ENCODE data around the gene LRG1. TPM values are rescaled to one million over a fixed set of nuclear protein-coding genes. Genes with fewer than 3 reads are reported as not detected.

Gene LRG1
- polyA plus RNA-seq, 1 donor from 2014 or later = not detected

- Histone ChIP-seq H3K9ac (ENCODE audit: low read length) (no peak overlapping the region), H3K4me2 (ENCODE audit: low read length) (no peak overlapping the region), H4K20me1 (ENCODE audit: insufficient read depth) (peaks cover 6% of the 10 kb centered on the region), H3F3A (ENCODE audit: insufficient read depth, low read length, poor library complexity, severe bottlenecking) (no peaks in the 10 kb centered on the region), H3K9me2 (ENCODE audit: insufficient read depth, low read length) (no peaks in the 10 kb centered on the region), H3K27ac (ENCODE audit: low read length) (no peak overlapping the region), H3K36me3 (ENCODE audit: insufficient read depth, low read length) (no peaks in the 10 kb centered on the region), H3K4me3 (ENCODE audit: low read length) (no peak overlapping the region), H3K27me3 (ENCODE audit: insufficient read depth, low read depth, low read length) (no peaks in the 10 kb centered on the region), H2AFZ (ENCODE audit: low read depth, low read length) (no peak overlapping the region), H3K9me3 (ENCODE audit: low read length) (no peaks in the 10 kb centered on the region), H3K79me2 (replicated peaks; ENCODE audit: insufficient read depth, low read length) (no peaks in the 10 kb centered on the region)
- TF ChIP-seq CTCF (IDR thresholded peaks at IDR 0.05; ENCODE audit: poor library complexity, severe bottlenecking) (no peak), REST (IDR thresholded peaks at IDR 0.05; ENCODE audit: borderline replicate concordance) (no peak), RAD21 (conservative IDR thresholded peaks at IDR 0.05) (no peak), SMC3 (conservative IDR thresholded peaks at IDR 0.05; ENCODE audit: poor library complexity) (no peak), POLR2AphosphoS5 (IDR thresholded peaks at IDR 0.05) (no peak), MXI1 (conservative IDR thresholded peaks at IDR 0.05; ENCODE audit: poor library complexity, severe bottlenecking) (no peak), EZH2 (IDR thresholded peaks at IDR 0.05; ENCODE audit: borderline replicate concordance, insufficient read depth, low read length, poor library complexity, severe bottlenecking) (no peak), EP300 (conservative IDR thresholded peaks at IDR 0.05; ENCODE audit: poor library complexity, severe bottlenecking) (no peak), TAF1 (IDR thresholded peaks at IDR 0.05; ENCODE audit: low read depth) (no peak)
Measured at GRCh38 chr19:4570402-4570801, 30.6 kb upstream of the LRG1 start.

- Histone ChIP-seq H3K79me2 (replicated peaks; ENCODE audit: insufficient read depth, low read length) (no peaks in the 10 kb centered on the region), H3K27me3 (ENCODE audit: insufficient read depth, low read depth, low read length) (no peaks in the 10 kb centered on the region), H3K4me3 (ENCODE audit: low read length) (no peak overlapping the region), H3F3A (ENCODE audit: insufficient read depth, low read length, poor library complexity, severe bottlenecking) (no peaks in the 10 kb centered on the region), H3K9me3 (ENCODE audit: low read length) (no peaks in the 10 kb centered on the region), H3K9me2 (ENCODE audit: insufficient read depth, low read length) (no peaks in the 10 kb centered on the region), H3K9ac (ENCODE audit: low read length) (no peak overlapping the region), H2AFZ (ENCODE audit: low read depth, low read length) (no peak overlapping the region), H3K27ac (ENCODE audit: low read length) (no peak overlapping the region), H4K20me1 (ENCODE audit: insufficient read depth) (peaks cover 6% of the 10 kb centered on the region), H3K36me3 (ENCODE audit: insufficient read depth, low read length) (no peaks in the 10 kb centered on the region), H3K4me2 (ENCODE audit: low read length) (no peak overlapping the region)
- TF ChIP-seq MXI1 (conservative IDR thresholded peaks at IDR 0.05; ENCODE audit: poor library complexity, severe bottlenecking) = no peak
- no peak for TF ChIP-seq EP300 (conservative IDR thresholded peaks at IDR 0.05; ENCODE audit: poor library complexity, severe bottlenecking)
- no peak for TF ChIP-seq REST (IDR thresholded peaks at IDR 0.05; ENCODE audit: borderline replicate concordance)
- no peak for TF ChIP-seq EZH2 (IDR thresholded peaks at IDR 0.05; ENCODE audit: borderline replicate concordance, insufficient read depth, low read length, poor library complexity, severe bottlenecking)
- no peak for TF ChIP-seq SMC3 (conservative IDR thresholded peaks at IDR 0.05; ENCODE audit: poor library complexity)
- no peak for TF ChIP-seq POLR2AphosphoS5 (IDR thresholded peaks at IDR 0.05)
- no peak for TF ChIP-seq CTCF (IDR thresholded peaks at IDR 0.05; ENCODE audit: poor library complexity, severe bottlenecking)
- no peak for TF ChIP-seq RAD21 (conservative IDR thresholded peaks at IDR 0.05)
- no peak for TF ChIP-seq TAF1 (IDR thresholded peaks at IDR 0.05; ENCODE audit: low read depth)
Measured at GRCh38 chr19:4568886-4569285, 29.1 kb upstream of the LRG1 start.

Data from neural cell (in vitro differentiated cells).